Endothelial cell of umbilical vein (primary cell): ENCODE measurements around the gene GEMIN7.

ENCODE experiments used
- EZH2 ChIP-seq: IDR thresholded peaks from 2 replicates; pipeline ENCODE4 v1.6.1; 2012; ENCODE audit warnings: borderline replicate concordance, low read depth, mild to moderate bottlenecking, moderate library complexity, low read length, inconsistent platforms; ENCODE audit not compliant: severe bottlenecking
- FOS ChIP-seq: IDR thresholded peaks from 2 replicates; pipeline ENCODE4 v1.6.1; 2011; ENCODE audit warnings: mild to moderate bottlenecking, low read length, moderate library complexity, borderline replicate concordance; ENCODE audit not compliant: insufficient read depth
- GATA2 ChIP-seq: IDR thresholded peaks from 2 replicates; pipeline ENCODE4 v1.7.0; 2011; ENCODE audit warnings: low read depth, mild to moderate bottlenecking, moderate library complexity, mixed read lengths, low read length; ENCODE audit not compliant: insufficient read length, insufficient read depth
- JUN ChIP-seq: IDR thresholded peaks from 2 replicates; pipeline ENCODE4 v1.6.1; 2011; ENCODE audit warnings: borderline replicate concordance, low read depth; ENCODE audit not compliant: insufficient read length, insufficient read depth
- MYC ChIP-seq: IDR thresholded peaks from one replicate; pipeline ENCODE4 v1.6.1; 2011; ENCODE audit warnings: mild to moderate bottlenecking, low read depth, low read length
- POLR2A ChIP-seq: IDR thresholded peaks from 2 replicates; pipeline ENCODE4 v1.6.1; 2012; ENCODE audit warnings: low read depth, mild to moderate bottlenecking, control low read depth, low read length
- POLR2AphosphoS5 ChIP-seq: IDR thresholded peaks from 2 replicates; pipeline ENCODE4 v1.6.1; 2012; ENCODE audit warnings: low read depth, mild to moderate bottlenecking, control low read depth, low read length, moderate library complexity; ENCODE audit not compliant: insufficient read depth
- TF ChIP-seq, protein P1 (sequence below), 2 donors: IDR thresholded peaks; 1 replicate in 1 of 2; 2 replicates in 1 of 2; pipeline ENCODE4 v1.5.1; 2011; ENCODE audit warnings: low read length in 2 of 2, mild to moderate bottlenecking in 2 of 2, moderate library complexity in 2 of 2, control low read depth in 1 of 2, inconsistent platforms in 1 of 2, low read depth in 1 of 2; ENCODE audit not compliant: insufficient read depth in 1 of 2; ENCODE audit errors: extremely low read depth in 1 of 2
- TF ChIP-seq, protein P2 (sequence below): IDR thresholded peaks from 2 replicates; pipeline ENCODE4 v1.6.1; 2011; ENCODE audit not compliant: insufficient read depth, insufficient read length

DNA sequence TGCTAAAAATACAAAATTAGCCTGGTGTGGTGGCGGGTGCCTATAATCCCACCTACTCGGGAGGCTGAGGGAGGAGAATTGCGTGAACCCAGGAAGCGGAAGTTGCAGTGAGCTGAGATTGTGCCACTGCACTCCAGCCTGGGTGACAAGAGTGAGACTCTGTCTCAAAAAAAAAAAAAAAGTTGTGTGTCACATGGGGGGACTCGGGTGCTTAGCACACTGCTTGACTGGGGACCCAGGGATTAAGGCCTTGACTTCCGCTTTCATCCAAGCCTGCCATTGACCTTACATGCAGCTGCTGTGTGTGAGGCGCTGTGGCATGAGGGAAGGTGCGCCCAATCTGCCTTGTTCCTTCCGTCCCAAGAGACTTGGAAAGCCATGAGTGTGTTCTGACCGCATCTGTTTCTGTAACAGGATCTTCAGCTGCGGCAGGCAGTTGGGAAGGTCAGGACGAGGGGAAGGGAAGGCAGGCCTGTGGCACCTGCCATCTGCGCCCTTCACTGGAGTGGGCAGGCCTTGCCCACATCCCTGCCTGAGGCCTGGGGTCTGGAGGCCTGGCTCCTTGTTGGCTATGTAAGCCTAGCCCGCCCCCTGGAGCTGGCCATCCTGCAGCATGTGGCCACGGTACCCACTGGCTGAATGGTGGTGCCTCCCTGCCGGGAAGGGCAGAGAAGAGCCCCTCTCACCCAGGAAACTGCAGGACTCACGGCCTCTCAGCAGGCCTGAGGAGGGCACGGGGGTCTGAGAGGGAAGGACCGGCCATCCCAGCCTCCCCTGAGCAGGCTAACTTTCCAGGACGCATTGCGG is 37.0 kb downstream of the GEMIN7 start:
- TF ChIP-seq, protein P1, sequence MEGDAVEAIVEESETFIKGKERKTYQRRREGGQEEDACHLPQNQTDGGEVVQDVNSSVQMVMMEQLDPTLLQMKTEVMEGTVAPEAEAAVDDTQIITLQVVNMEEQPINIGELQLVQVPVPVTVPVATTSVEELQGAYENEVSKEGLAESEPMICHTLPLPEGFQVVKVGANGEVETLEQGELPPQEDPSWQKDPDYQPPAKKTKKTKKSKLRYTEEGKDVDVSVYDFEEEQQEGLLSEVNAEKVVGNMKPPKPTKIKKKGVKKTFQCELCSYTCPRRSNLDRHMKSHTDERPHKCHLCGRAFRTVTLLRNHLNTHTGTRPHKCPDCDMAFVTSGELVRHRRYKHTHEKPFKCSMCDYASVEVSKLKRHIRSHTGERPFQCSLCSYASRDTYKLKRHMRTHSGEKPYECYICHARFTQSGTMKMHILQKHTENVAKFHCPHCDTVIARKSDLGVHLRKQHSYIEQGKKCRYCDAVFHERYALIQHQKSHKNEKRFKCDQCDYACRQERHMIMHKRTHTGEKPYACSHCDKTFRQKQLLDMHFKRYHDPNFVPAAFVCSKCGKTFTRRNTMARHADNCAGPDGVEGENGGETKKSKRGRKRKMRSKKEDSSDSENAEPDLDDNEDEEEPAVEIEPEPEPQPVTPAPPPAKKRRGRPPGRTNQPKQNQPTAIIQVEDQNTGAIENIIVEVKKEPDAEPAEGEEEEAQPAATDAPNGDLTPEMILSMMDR (IDR thresholded peaks at IDR 0.05; ENCODE audit: extremely low read depth in 1 of 2, insufficient read depth in 1 of 2, low read depth in 1 of 2, low read length in 2 of 2) = no peak
- TF ChIP-seq EZH2 = no peak
- no peak for TF ChIP-seq POLR2AphosphoS5
- TF ChIP-seq, protein P2, sequence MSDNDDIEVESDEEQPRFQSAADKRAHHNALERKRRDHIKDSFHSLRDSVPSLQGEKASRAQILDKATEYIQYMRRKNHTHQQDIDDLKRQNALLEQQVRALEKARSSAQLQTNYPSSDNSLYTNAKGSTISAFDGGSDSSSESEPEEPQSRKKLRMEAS = no peak
- TF ChIP-seq POLR2A = no peak
- TF ChIP-seq JUN = no peak
- TF ChIP-seq MYC = no peak
- TF ChIP-seq GATA2 = no peak
- no peak for TF ChIP-seq FOS
